Gastrocnemius medialis (tissue), 4 donors: ENCODE data around the gene C9orf43.

Experiments
- CTCF ChIP-seq, 5 experiments: fragments of 450-650 bp in 3 of 5; fragments of 200-600 bp in 2 of 5; sonication (generic) in 2 of 5; IDR thresholded peaks in 4 of 5; conservative IDR thresholded peaks in 1 of 5; 1 replicate in 4 of 5; 2 replicates in 1 of 5; pipeline ENCODE4 v1.5.1; 2016 to 2019; ENCODE audit warnings: antibody characterized with exemption in 5 of 5, mild to moderate bottlenecking in 3 of 5, moderate library complexity in 3 of 5
- POLR2A ChIP-seq, 2 donors: fragments of 450-650 bp; IDR thresholded peaks; one replicate each; pipeline ENCODE4 v1.6.1; 2017; ENCODE audit warnings: antibody characterized with exemption in 2 of 2, mild to moderate bottlenecking in 2 of 2, moderate library complexity in 2 of 2

GRCh38 chr9:113475992-113476391 lies 65.4 kb downstream of the C9orf43 start:
- TF ChIP-seq CTCF (IDR thresholded peaks at IDR 0.05 in 4 of 5, conservative IDR thresholded peaks at IDR 0.05 in 1 of 5), result no peak
- no peak for TF ChIP-seq POLR2A (IDR thresholded peaks at IDR 0.05)
